ENCODE results near the gene UBC.

The UBC gene

DNA sequence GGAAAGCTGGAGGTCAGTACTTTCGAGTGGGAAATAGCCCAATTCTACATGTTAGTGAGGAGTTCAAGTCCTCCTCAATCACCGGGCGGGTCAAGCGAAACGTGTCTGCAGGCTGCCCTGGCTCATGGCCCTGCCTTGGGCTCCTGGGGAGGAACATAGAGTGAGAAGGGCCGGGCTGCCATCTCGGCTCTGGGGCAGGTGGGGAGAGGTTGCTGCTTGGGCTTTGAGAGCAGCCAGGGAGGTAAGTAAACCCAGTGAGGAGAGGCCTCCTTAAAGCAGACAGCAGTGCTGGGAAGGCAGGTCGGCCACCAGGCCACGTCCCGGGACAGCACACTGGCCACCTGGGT lies 32.0 kb upstream of the UBC start:
- Histone ChIP-seq H3K4me2 (ENCODE audit: insufficient read depth, low read length, poor library complexity, severe bottlenecking) (no peak overlapping the region), H3K4me1 (ENCODE audit: control insufficient read depth in 2 of 2, insufficient read depth in 1 of 2, low read depth in 1 of 2, low read length in 2 of 2) (no peaks in the 10 kb centered on the region), H2AFZ (ENCODE audit: low read length) (no peak overlapping the region), H2AK5ac (ENCODE audit: low read depth, low read length) (no peak overlapping the region), H3K79me1 (ENCODE audit: low read depth, low read length) (peaks cover 6% of the 10 kb centered on the region), H3K4me3 (ENCODE audit: low read length in 2 of 2) (peak overlapping the region in 1 of 2 donors; percentile 7), H3K9me3 (replicated peaks in 1 of 2; ENCODE audit: control insufficient read depth in 2 of 2, insufficient read depth in 1 of 2, low read depth in 1 of 2, low read length in 2 of 2) (no peaks in the 10 kb centered on the region), H3K23ac (ENCODE audit: low read depth, low read length, poor library complexity) (no peak overlapping the region), H3K27ac (replicated peaks; ENCODE audit: low read length) (no peak overlapping the region), H4K91ac (ENCODE audit: low read depth, low read length, poor library complexity) (no peak overlapping the region), H3K14ac (ENCODE audit: low read length) (no peak overlapping the region), H2BK120ac (ENCODE audit: low read depth, low read length) (no peak overlapping the region), H4K8ac (ENCODE audit: low read depth, low read length) (no peak overlapping the region), H2BK12ac (ENCODE audit: low read length) (no peak overlapping the region), H2BK15ac (ENCODE audit: low read length) (no peak overlapping the region), H2BK5ac (ENCODE audit: low read length) (no peak overlapping the region), H3K27me3 (ENCODE audit: control insufficient read depth in 3 of 3, insufficient read depth in 3 of 3, low read depth in 1 of 3, low read length in 3 of 3) (no peaks in the 10 kb centered on the region), H3K4ac (ENCODE audit: low read length) (no peak overlapping the region), H3K36me3 (replicated peaks in 1 of 2; ENCODE audit: control insufficient read depth in 2 of 2, insufficient read depth in 2 of 2, low read length in 2 of 2) (peaks cover 17 to 50% of the 10 kb centered on the region in 2 donors), H3K9ac (ENCODE audit: low read depth, low read length, poor library complexity) (no peak overlapping the region), H3K18ac (ENCODE audit: low read length) (no peak overlapping the region)
- no peak for DNase-seq (ENCODE audit: low spot score)
- no CpG with 5 or more reads among the region's 10 CpGs for WGBS, 2 donors (ENCODE audit: extremely low coverage in 2 of 2, insufficient read length in 2 of 2, insufficient replicate concordance in 1 of 2)

GRCh38 chr12:124941170-124941527 lies 26.7 kb upstream of the UBC start:
- peak overlapping the region; percentile 53 for H3K27ac ChIP-seq (replicated peaks; ENCODE audit: low read length)
- no CpG with 5 or more reads among the region's 7 CpGs for WGBS, 2 donors (ENCODE audit: extremely low coverage in 2 of 2, insufficient read length in 2 of 2, insufficient replicate concordance in 1 of 2)

DNA sequence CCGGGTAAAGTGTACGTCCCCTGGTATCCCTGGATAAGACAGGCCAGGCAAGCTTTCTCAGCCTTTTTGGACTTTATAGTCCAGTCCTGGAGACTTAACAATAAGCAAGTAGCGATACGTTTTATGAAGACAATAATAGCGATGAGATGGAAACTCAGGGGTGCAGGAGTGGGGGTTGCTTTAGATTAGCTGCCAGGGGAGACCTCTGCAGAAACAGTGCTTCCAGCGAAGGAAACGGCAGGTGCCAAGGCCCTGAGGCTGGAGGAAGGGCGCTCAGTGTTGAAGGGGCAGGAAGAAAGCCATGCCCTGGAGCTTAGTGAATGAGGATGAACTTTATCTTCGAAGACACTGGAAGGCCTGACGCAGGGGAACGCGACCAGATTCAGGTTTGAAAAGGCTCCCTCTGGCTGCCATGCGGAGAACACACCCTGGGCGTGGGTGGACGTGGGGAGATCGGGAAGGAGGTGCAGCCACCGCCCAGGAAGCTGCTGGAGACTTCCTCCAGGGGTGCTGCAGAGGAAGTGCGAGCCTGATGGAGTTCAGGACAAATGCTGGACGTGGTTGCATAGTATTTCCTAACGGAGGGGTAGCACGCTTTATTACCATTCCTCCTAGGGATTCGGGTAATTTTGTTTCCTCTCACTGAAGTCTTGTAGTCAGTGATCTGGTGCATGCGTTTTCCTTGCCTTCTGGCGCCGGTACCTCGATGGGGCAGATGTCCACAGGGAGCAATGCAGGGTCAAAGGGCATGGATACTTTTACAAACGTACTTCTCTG lies 26.1 kb upstream of the UBC start:
- H2AK5ac ChIP-seq (ENCODE audit: low read depth, low read length): no peak overlapping the region
- H3K27me3 ChIP-seq (ENCODE audit: control insufficient read depth in 3 of 3, insufficient read depth in 3 of 3, low read depth in 1 of 3, low read length in 3 of 3): no peaks in the 10 kb centered on the region
- H3K4me2 ChIP-seq (ENCODE audit: insufficient read depth, low read length, poor library complexity, severe bottlenecking): peak overlapping the region; percentile 63
- WGBS, 2 donors (ENCODE audit: extremely low coverage in 2 of 2, insufficient read length in 2 of 2, insufficient replicate concordance in 1 of 2): no CpG with 5 or more reads among the region's 27 CpGs
- H3K36me3 ChIP-seq (replicated peaks in 1 of 2; ENCODE audit: control insufficient read depth in 2 of 2, insufficient read depth in 2 of 2, low read length in 2 of 2): peaks cover 0 to 4% of the 10 kb centered on the region in 2 donors
- peaks cover 6 to 11% of the 10 kb centered on the region in 2 donors for H3K4me1 ChIP-seq (ENCODE audit: control insufficient read depth in 2 of 2, insufficient read depth in 1 of 2, low read depth in 1 of 2, low read length in 2 of 2)
- H3K4ac ChIP-seq (ENCODE audit: low read length): no peak overlapping the region
- H3K14ac ChIP-seq (ENCODE audit: low read length): peak overlapping the region; percentile 1
- H2BK15ac ChIP-seq (ENCODE audit: low read length): peak overlapping the region; percentile 22
- H3K23ac ChIP-seq (ENCODE audit: low read depth, low read length, poor library complexity): no peak overlapping the region
- peak overlapping the region; percentile 84 for H3K27ac ChIP-seq (replicated peaks; ENCODE audit: low read length)
- H4K8ac ChIP-seq (ENCODE audit: low read depth, low read length): no peak overlapping the region
- peak overlapping the region; percentile 30 for H3K18ac ChIP-seq (ENCODE audit: low read length)
- H3K79me1 ChIP-seq (ENCODE audit: low read depth, low read length): no peaks in the 10 kb centered on the region
- DNase-seq (ENCODE audit: low spot score): peak; percentile 74
- H2AFZ ChIP-seq (ENCODE audit: low read length): peak overlapping the region; percentile 77
- H2BK12ac ChIP-seq (ENCODE audit: low read length): no peak overlapping the region
- no peak overlapping the region for H2BK5ac ChIP-seq (ENCODE audit: low read length)
- no peaks in the 10 kb centered on the region for H3K9me3 ChIP-seq (replicated peaks in 1 of 2; ENCODE audit: control insufficient read depth in 2 of 2, insufficient read depth in 1 of 2, low read depth in 1 of 2, low read length in 2 of 2)
- no peak overlapping the region for H2BK120ac ChIP-seq (ENCODE audit: low read depth, low read length)
- peak overlapping the region; percentile 54 to 63 for H3K4me3 ChIP-seq (ENCODE audit: low read length in 2 of 2)
- H4K91ac ChIP-seq (ENCODE audit: low read depth, low read length, poor library complexity): no peak overlapping the region
- no peak overlapping the region for H3K9ac ChIP-seq (ENCODE audit: low read depth, low read length, poor library complexity)

More at GRCh38 chr12:124941170-124941527, 26.7 kb upstream of the UBC start:
- H4K91ac ChIP-seq (ENCODE audit: low read depth, low read length, poor library complexity): no peak overlapping the region
- H2BK120ac ChIP-seq (ENCODE audit: low read depth, low read length): no peak overlapping the region
- no peak overlapping the region for H4K8ac ChIP-seq (ENCODE audit: low read depth, low read length)
- H3K4me3 ChIP-seq (ENCODE audit: low read length in 2 of 2): peak overlapping the region in 1 of 2 donors; percentile 54
- no peak overlapping the region for H3K9ac ChIP-seq (ENCODE audit: low read depth, low read length, poor library complexity)
- peak overlapping the region; percentile 11 for H3K18ac ChIP-seq (ENCODE audit: low read length)
- peaks cover 6 to 11% of the 10 kb centered on the region in 2 donors for H3K4me1 ChIP-seq (ENCODE audit: control insufficient read depth in 2 of 2, insufficient read depth in 1 of 2, low read depth in 1 of 2, low read length in 2 of 2)
- H2AK5ac ChIP-seq (ENCODE audit: low read depth, low read length): no peak overlapping the region
- peaks cover 0 to 8% of the 10 kb centered on the region in 2 donors for H3K36me3 ChIP-seq (replicated peaks in 1 of 2; ENCODE audit: control insufficient read depth in 2 of 2, insufficient read depth in 2 of 2, low read length in 2 of 2)
- H3K23ac ChIP-seq (ENCODE audit: low read depth, low read length, poor library complexity): no peak overlapping the region
- peak overlapping the region; percentile 1 for H3K14ac ChIP-seq (ENCODE audit: low read length)
- H3K4me2 ChIP-seq (ENCODE audit: insufficient read depth, low read length, poor library complexity, severe bottlenecking): no peak overlapping the region
- no peak overlapping the region for H3K4ac ChIP-seq (ENCODE audit: low read length)
- H3K79me1 ChIP-seq (ENCODE audit: low read depth, low read length): no peaks in the 10 kb centered on the region
- no peak overlapping the region for H2BK12ac ChIP-seq (ENCODE audit: low read length)
- H2AFZ ChIP-seq (ENCODE audit: low read length): peak overlapping the region; percentile 77
- H3K9me3 ChIP-seq (replicated peaks in 1 of 2; ENCODE audit: control insufficient read depth in 2 of 2, insufficient read depth in 1 of 2, low read depth in 1 of 2, low read length in 2 of 2): no peaks in the 10 kb centered on the region
- no peaks in the 10 kb centered on the region for H3K27me3 ChIP-seq (ENCODE audit: control insufficient read depth in 3 of 3, insufficient read depth in 3 of 3, low read depth in 1 of 3, low read length in 3 of 3)
- DNase-seq (ENCODE audit: low spot score): no peak
- no peak overlapping the region for H2BK5ac ChIP-seq (ENCODE audit: low read length)
- peak overlapping the region; percentile 22 for H2BK15ac ChIP-seq (ENCODE audit: low read length)

- H2BK15ac ChIP-seq (ENCODE audit: low read length): no peak overlapping the region
- H3K4me2 ChIP-seq (ENCODE audit: insufficient read depth, low read length, poor library complexity, severe bottlenecking): peak overlapping the region; percentile 63
- H3K4me1 ChIP-seq (ENCODE audit: control insufficient read depth in 2 of 2, insufficient read depth in 1 of 2, low read depth in 1 of 2, low read length in 2 of 2): peaks cover 6 to 11% of the 10 kb centered on the region in 2 donors
- peak overlapping the region; percentile 84 for H3K27ac ChIP-seq (replicated peaks; ENCODE audit: low read length)
- H3K9ac ChIP-seq (ENCODE audit: low read depth, low read length, poor library complexity): no peak overlapping the region
- H3K4ac ChIP-seq (ENCODE audit: low read length): no peak overlapping the region
- peak overlapping the region; percentile 77 for H2AFZ ChIP-seq (ENCODE audit: low read length)
- H4K91ac ChIP-seq (ENCODE audit: low read depth, low read length, poor library complexity): no peak overlapping the region
- peak overlapping the region; percentile 54 to 63 for H3K4me3 ChIP-seq (ENCODE audit: low read length in 2 of 2)
- H2BK120ac ChIP-seq (ENCODE audit: low read depth, low read length): no peak overlapping the region
- no peak for DNase-seq (ENCODE audit: low spot score)
- no peak overlapping the region for H4K8ac ChIP-seq (ENCODE audit: low read depth, low read length)
- H2AK5ac ChIP-seq (ENCODE audit: low read depth, low read length): no peak overlapping the region
- no peaks in the 10 kb centered on the region for H3K36me3 ChIP-seq (replicated peaks in 1 of 2; ENCODE audit: control insufficient read depth in 2 of 2, insufficient read depth in 2 of 2, low read length in 2 of 2)
- H2BK12ac ChIP-seq (ENCODE audit: low read length): no peak overlapping the region
- no peaks in the 10 kb centered on the region for H3K79me1 ChIP-seq (ENCODE audit: low read depth, low read length)
- no peak overlapping the region for H2BK5ac ChIP-seq (ENCODE audit: low read length)
- no CpG with 5 or more reads among the region's 8 CpGs for WGBS, 2 donors (ENCODE audit: extremely low coverage in 2 of 2, insufficient read length in 2 of 2, insufficient replicate concordance in 1 of 2)
- no peak overlapping the region for H3K18ac ChIP-seq (ENCODE audit: low read length)
- H3K27me3 ChIP-seq (ENCODE audit: control insufficient read depth in 3 of 3, insufficient read depth in 3 of 3, low read depth in 1 of 3, low read length in 3 of 3): no peaks in the 10 kb centered on the region
- H3K23ac ChIP-seq (ENCODE audit: low read depth, low read length, poor library complexity): no peak overlapping the region
- H3K9me3 ChIP-seq (replicated peaks in 1 of 2; ENCODE audit: control insufficient read depth in 2 of 2, insufficient read depth in 1 of 2, low read depth in 1 of 2, low read length in 2 of 2): no peaks in the 10 kb centered on the region
- no peak overlapping the region for H3K14ac ChIP-seq (ENCODE audit: low read length)
Observed at GRCh38 chr12:124940143-124940392, 25.6 kb upstream of the UBC start.

Measured in neuronal stem cell (in vitro differentiated cells).